ENCODE measurements around the gene COL13A1. TPM values are rescaled to one million over a fixed set of nuclear protein-coding genes. Genes with fewer than 3 reads are reported as not detected.

Gene COL13A1
- total RNA-seq, 4 donors from 2014 or later = 2.0 to 3.8 TPM; not detected in 2

DNA sequence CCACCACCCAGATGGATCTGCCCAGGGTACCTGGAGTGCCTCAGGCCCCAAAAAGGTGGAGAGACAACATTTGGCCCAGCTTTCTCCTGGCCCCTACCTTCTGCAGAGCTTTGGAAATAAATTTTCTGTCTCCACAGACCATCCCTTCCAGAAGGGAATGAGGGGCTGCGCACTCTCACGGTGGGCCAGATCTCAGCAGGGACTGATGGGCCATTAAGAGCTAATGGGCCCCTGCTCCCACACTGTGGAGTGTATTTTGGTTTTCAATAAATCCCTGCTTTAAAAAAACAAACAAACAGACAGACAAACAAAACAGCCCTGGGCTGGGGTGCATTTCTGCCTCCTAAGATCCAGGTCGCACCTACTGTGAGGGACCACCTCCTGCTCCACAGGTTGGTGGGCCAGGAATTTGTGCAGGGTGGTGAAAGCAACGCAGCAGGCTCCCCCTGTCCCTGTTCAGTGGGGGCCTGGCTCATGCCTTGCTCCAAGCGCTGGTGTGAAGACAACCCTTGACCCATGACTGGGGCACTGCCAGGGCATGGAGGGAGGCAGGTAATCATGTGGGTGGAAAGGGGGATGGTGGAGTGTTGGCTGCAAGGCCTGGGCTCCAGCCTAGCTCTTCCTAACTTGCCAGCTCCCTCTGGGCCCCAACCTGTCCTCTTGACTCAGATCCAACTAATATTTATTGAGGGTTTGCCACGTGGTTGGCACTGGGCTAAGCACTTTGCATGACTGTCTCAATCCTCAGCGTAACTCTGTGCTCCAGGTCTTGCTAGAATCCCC is 88.5 kb downstream of the COL13A1 start:
- peaks cover 0 to 17% (median 0%) of the 10 kb centered on the region in 3 donors for H3K4me1 ChIP-seq
- H3K4me3 ChIP-seq = no peak overlapping the region
- no peaks in the 10 kb centered on the region for H3K36me3 ChIP-seq
- H3K27me3 ChIP-seq = peaks cover 0 to 8% (median 0%) of the 10 kb centered on the region in 4 donors
- H3K9me3 ChIP-seq = no peaks in the 10 kb centered on the region
- intact Hi-C loops (cut with DNase I) = no loop called here
- 42 to 58% methylated on average over 4 to 6 of the region's 7 CpGs for WGBS, 2 donors
- TF ChIP-seq POLR2A (IDR thresholded peaks at IDR 0.05) = no peak
- TF ChIP-seq, protein P1, sequence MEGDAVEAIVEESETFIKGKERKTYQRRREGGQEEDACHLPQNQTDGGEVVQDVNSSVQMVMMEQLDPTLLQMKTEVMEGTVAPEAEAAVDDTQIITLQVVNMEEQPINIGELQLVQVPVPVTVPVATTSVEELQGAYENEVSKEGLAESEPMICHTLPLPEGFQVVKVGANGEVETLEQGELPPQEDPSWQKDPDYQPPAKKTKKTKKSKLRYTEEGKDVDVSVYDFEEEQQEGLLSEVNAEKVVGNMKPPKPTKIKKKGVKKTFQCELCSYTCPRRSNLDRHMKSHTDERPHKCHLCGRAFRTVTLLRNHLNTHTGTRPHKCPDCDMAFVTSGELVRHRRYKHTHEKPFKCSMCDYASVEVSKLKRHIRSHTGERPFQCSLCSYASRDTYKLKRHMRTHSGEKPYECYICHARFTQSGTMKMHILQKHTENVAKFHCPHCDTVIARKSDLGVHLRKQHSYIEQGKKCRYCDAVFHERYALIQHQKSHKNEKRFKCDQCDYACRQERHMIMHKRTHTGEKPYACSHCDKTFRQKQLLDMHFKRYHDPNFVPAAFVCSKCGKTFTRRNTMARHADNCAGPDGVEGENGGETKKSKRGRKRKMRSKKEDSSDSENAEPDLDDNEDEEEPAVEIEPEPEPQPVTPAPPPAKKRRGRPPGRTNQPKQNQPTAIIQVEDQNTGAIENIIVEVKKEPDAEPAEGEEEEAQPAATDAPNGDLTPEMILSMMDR (IDR thresholded peaks at IDR 0.05) = no peak
- no peak for DNase-seq
- no peak overlapping the region for H3K27ac ChIP-seq

DNA sequence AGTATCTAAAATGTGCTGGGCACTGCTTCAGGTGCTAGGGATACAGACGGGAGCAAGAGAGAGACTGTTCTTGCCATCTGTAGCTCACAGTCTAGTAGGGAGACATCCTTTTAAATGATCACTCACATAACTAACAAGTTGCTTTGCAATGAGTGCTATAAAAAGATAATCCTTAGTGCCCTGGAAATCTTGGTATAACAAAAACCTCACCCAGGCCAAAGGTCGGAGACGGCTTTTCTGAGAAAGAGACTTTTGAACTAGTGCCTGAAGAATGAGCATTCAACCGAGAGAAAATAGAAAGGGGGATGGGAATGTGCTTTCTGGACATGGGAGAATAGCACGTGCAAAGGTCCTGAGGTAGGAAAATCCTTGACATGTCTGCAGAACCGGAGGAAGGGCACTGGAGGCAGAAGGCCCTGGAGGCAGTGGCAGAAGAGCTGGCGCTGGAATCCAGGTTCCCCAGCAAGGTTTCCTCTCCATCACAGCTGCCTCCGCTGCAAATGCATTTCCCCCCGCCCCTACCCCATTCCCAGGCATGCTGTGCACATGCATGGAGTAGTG is 89.4 kb downstream of the COL13A1 start:
- H3K4me3 ChIP-seq = no peak overlapping the region
- no peak for DNase-seq
- no peak overlapping the region for H3K27ac ChIP-seq
- no peaks in the 10 kb centered on the region for H3K36me3 ChIP-seq
- H3K27me3 ChIP-seq = peaks cover 0 to 8% (median 0%) of the 10 kb centered on the region in 4 donors
- H3K9me3 ChIP-seq = no peaks in the 10 kb centered on the region
- WGBS, 2 donors = 72 to 80% methylated on average over 8 to 9 of the region's 9 CpGs
- H3K4me1 ChIP-seq = peaks cover 0 to 13% (median 0%) of the 10 kb centered on the region in 3 donors
- intact Hi-C loops (cut with DNase I) = no loop called here
- TF ChIP-seq, protein P1 (IDR thresholded peaks at IDR 0.05) = no peak
- no peak for TF ChIP-seq POLR2A (IDR thresholded peaks at IDR 0.05)

DNA sequence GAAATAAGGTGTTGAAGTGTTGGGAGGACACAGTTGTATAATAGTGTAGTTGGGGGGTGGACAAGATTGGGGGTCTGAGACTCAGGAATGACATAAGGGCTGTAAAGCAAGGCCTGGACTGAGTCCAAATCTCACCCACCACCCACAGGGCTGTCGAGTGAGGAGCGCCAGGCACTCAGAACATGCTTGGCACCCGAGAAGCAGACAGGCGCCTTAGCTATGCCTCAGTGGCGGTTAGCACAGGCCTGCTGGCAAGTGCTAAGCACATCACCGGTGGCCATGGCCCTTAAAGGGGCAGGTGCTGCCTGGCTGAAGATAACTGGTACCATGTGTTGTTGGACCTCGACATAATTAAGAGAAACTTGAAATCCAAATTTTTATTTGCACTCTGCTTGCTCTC is 90.7 kb downstream of the COL13A1 start:
- no peak for DNase-seq
- 59 to 72% methylated on average over 7 of the region's 7 CpGs for WGBS, 2 donors
- intact Hi-C loops (cut with DNase I) = no loop called here
- Histone ChIP-seq H3K27me3 (peaks cover 0 to 8% (median 0%) of the 10 kb centered on the region in 4 donors), H3K9me3 (no peaks in the 10 kb centered on the region), H3K27ac (no peak overlapping the region), H3K36me3 (no peaks in the 10 kb centered on the region), H3K4me3 (no peak overlapping the region), H3K4me1 (peaks cover 0 to 17% (median 0%) of the 10 kb centered on the region in 3 donors)
- TF ChIP-seq POLR2A (IDR thresholded peaks at IDR 0.05) = no peak
- TF ChIP-seq, protein P1 (IDR thresholded peaks at IDR 0.05) = no peak

DNA sequence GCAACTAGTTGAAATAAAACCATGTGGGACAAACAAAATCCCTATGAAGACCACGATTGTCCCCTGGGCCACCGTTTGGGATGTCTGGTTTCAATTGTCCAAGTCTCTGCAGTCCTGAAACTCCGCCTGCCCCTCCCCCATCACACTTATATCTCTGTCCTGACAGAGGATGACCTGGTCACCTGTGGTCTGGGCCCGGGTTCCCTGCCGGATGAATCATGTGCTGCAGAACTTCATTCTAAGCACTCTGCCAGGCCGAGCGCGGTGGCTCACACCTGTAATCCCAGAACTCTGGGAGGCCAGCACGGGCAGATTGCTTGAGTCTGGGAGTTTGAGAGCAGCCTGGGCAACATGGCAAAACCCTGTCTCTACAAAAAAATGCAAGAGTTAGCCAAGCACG is 91.1 kb downstream of the COL13A1 start:
- 87 to 91% methylated on average over 4 of the region's 10 CpGs for WGBS, 2 donors
- peaks cover 0 to 17% (median 0%) of the 10 kb centered on the region in 3 donors for H3K4me1 ChIP-seq
- intact Hi-C loops (cut with DNase I) = no loop called here
- no peak overlapping the region for H3K27ac ChIP-seq
- peaks cover 0 to 8% (median 0%) of the 10 kb centered on the region in 4 donors for H3K27me3 ChIP-seq
- no peak for TF ChIP-seq POLR2A (IDR thresholded peaks at IDR 0.05)
- TF ChIP-seq, protein P1 (IDR thresholded peaks at IDR 0.05) = no peak
- no peak overlapping the region for H3K4me3 ChIP-seq
- H3K9me3 ChIP-seq = no peaks in the 10 kb centered on the region
- DNase-seq = no peak
- no peaks in the 10 kb centered on the region for H3K36me3 ChIP-seq

DNA sequence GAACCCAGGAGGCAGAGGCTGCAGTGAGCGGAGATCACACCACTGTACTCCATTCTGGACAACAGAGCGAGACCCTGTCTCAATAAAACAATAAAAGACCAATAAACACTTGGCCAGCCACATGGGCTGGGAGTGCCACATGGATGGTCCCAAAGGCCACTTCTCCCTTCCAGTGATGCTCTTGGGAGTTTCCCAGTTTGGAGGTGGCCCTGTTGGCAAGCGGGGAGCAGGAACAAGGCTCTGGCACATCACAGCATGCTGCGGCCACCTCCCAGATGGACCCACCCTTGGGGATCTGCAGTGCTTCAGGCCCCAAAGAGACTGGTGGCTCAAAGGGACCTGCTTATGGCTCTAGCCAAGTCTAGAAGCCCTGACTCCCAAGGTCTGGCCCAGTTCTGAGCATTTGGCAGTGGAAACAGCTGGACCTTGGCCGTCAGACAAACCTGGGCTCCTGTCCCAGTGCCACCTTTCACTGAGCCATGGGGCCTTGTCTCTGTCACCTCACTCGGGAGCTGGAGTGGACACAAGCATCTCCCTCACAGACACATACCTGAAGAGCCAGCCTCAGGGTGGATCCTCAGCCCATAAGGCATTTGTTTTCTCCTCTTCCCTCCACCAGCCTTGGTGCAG is 91.7 kb downstream of the COL13A1 start:
- intact Hi-C loops (cut with DNase I) = no loop called here
- TF ChIP-seq POLR2A (IDR thresholded peaks at IDR 0.05) = no peak
- TF ChIP-seq, protein P1 (IDR thresholded peaks at IDR 0.05) = no peak
- Histone ChIP-seq H3K4me1 (peaks cover 0 to 17% (median 0%) of the 10 kb centered on the region in 3 donors), H3K4me3 (no peak overlapping the region), H3K36me3 (no peaks in the 10 kb centered on the region), H3K9me3 (no peaks in the 10 kb centered on the region), H3K27ac (no peak overlapping the region), H3K27me3 (peaks cover 0 to 8% (median 0%) of the 10 kb centered on the region in 4 donors)
- no peak for DNase-seq
- WGBS, 2 donors = 82% methylated on average over 4 of the region's 6 CpGs; no CpG with 5 or more reads in 1 of the 2 donors

Measured in esophagus squamous epithelium (tissue), 5 donors.